H9 (cell line): Measurements from ENCODE around the gene TNPO3. TPM values are rescaled to one million over a fixed set of nuclear protein-coding genes. Genes with fewer than 3 reads are reported as not detected.

ENCODE experiments used
- DNase-seq: peaks from one replicate; pipeline ENCODE4 v3.0.0-alpha.2; 2017
- H2AFZ ChIP-seq: one replicate; pipeline ENCODE4 v1.6.1; 2013; ENCODE audit warnings: mild to moderate bottlenecking, low read length, control low read depth, moderate library complexity
- H2AK5ac ChIP-seq: 2 replicates; pipeline ENCODE4 v1.6.1; 2013; ENCODE audit warnings: low read length, control low read depth, mixed read lengths; ENCODE audit not compliant: insufficient read length
- H2BK120ac ChIP-seq: one replicate; pipeline ENCODE4 v1.6.1; 2013; ENCODE audit warnings: low read depth, mild to moderate bottlenecking, low read length, control low read depth, inconsistent platforms; ENCODE audit not compliant: poor library complexity, severe bottlenecking
- H2BK12ac ChIP-seq: 2 replicates; pipeline ENCODE4 v1.6.1; 2013; ENCODE audit warnings: low read length, control low read depth, mixed read lengths, low read depth; ENCODE audit not compliant: insufficient read length
- H2BK15ac ChIP-seq: 2 replicates; pipeline ENCODE4 v1.6.1; 2013; ENCODE audit warnings: low read depth, low read length, control low read depth
- H2BK20ac ChIP-seq: one replicate; pipeline ENCODE4 v1.6.1; 2013; ENCODE audit warnings: low read depth, mild to moderate bottlenecking, low read length, control low read depth, inconsistent platforms; ENCODE audit not compliant: poor library complexity, severe bottlenecking
- H2BK5ac ChIP-seq: 2 replicates; pipeline ENCODE4 v1.6.1; 2013; ENCODE audit warnings: low read length, control low read depth, mixed read lengths; ENCODE audit not compliant: insufficient read length
- H3K14ac ChIP-seq: 2 replicates; pipeline ENCODE4 v1.6.1; 2013; ENCODE audit warnings: low read length, control low read depth; ENCODE audit not compliant: insufficient read depth
- H3K18ac ChIP-seq: 2 replicates; pipeline ENCODE4 v1.6.1; 2013; ENCODE audit warnings: low read depth, mild to moderate bottlenecking, mixed read lengths, low read length, control low read depth; ENCODE audit not compliant: insufficient read length
- H3K23ac ChIP-seq: 2 replicates; pipeline ENCODE4 v1.6.1; 2013; ENCODE audit warnings: low read length, control low read depth, mixed read lengths, low read depth; ENCODE audit not compliant: insufficient read length
- H3K23me2 ChIP-seq: 2 replicates; pipeline ENCODE4 v1.6.1; 2013; ENCODE audit warnings: low read depth, mild to moderate bottlenecking, mixed read lengths, low read length, control low read depth; ENCODE audit not compliant: insufficient read length, poor library complexity, severe bottlenecking
- H3K27ac ChIP-seq: 2 replicates; pipeline ENCODE4 v1.5.1; 2013; ENCODE audit warnings: low read length, control low read depth, mixed read lengths, low read depth; ENCODE audit not compliant: insufficient read length
- H3K27me3 ChIP-seq: 2 replicates; pipeline ENCODE4 v1.6.1; 2013; ENCODE audit warnings: low read length, control low read depth, inconsistent platforms; ENCODE audit not compliant: insufficient read depth
- H3K4ac ChIP-seq: 2 replicates; pipeline ENCODE4 v1.6.1; 2013; ENCODE audit warnings: low read depth, mild to moderate bottlenecking, control low read depth, inconsistent platforms, low read length, moderate library complexity
- H3K4me1 ChIP-seq: 2 replicates; pipeline ENCODE4 v1.6.1; 2013; ENCODE audit warnings: low read length, control low read depth, inconsistent platforms; ENCODE audit not compliant: insufficient read depth
- H3K4me2 ChIP-seq: 2 replicates; pipeline ENCODE4 v1.6.1; 2013; ENCODE audit warnings: low read length, control low read depth, mixed read lengths; ENCODE audit not compliant: insufficient read length, insufficient read depth
- H3K56ac ChIP-seq: 2 replicates; pipeline ENCODE4 v1.6.1; 2013; ENCODE audit warnings: low read depth, mild to moderate bottlenecking, mixed read lengths, low read length, control low read depth; ENCODE audit not compliant: insufficient read length
- H3K79me1 ChIP-seq: 2 replicates; pipeline ENCODE4 v1.6.1; 2013; ENCODE audit warnings: low read depth, mild to moderate bottlenecking, moderate library complexity, low read length, control low read depth, inconsistent platforms; ENCODE audit not compliant: insufficient read depth, poor library complexity, severe bottlenecking
- H3K79me2 ChIP-seq: 2 replicates; pipeline ENCODE4 v1.6.1; 2013; ENCODE audit warnings: low read length, control low read depth, inconsistent platforms; ENCODE audit not compliant: insufficient read depth
- H3K9ac ChIP-seq: 2 replicates; pipeline ENCODE4 v1.6.1; 2013; ENCODE audit warnings: low read length, control low read depth, mixed read lengths; ENCODE audit not compliant: insufficient read length; ENCODE audit errors: extremely low read depth
- H3K9me3 ChIP-seq: one replicate; pipeline ENCODE4 v1.6.1; 2013; ENCODE audit warnings: low read depth, low read length, inconsistent platforms; ENCODE audit not compliant: control insufficient read depth
- H3T11ph ChIP-seq: one replicate; pipeline ENCODE4 v1.6.1; 2013; ENCODE audit warnings: mild to moderate bottlenecking, low read length, control low read depth, inconsistent platforms
- H4K20me1 ChIP-seq: one replicate; pipeline ENCODE4 v1.6.1; 2013; ENCODE audit not compliant: control insufficient read depth, insufficient read length, insufficient read depth
- H4K5ac ChIP-seq: 2 replicates; pipeline ENCODE4 v1.6.1; 2013; ENCODE audit warnings: low read depth, mild to moderate bottlenecking, mixed read lengths, low read length, control low read depth; ENCODE audit not compliant: insufficient read length
- H4K8ac ChIP-seq: replicated peaks from 2 replicates; pipeline ENCODE4 v1.6.1; 2013; ENCODE audit warnings: low read length, control low read depth, mixed read lengths, low read depth; ENCODE audit not compliant: insufficient read length
- H4K91ac ChIP-seq: 2 replicates; pipeline ENCODE4 v1.6.1; 2013; ENCODE audit warnings: low read depth, mild to moderate bottlenecking, moderate library complexity, mixed read lengths, low read length, control low read depth; ENCODE audit not compliant: insufficient read length
- H3K27ac Mint-ChIP-seq, 3 experiments: 2 replicates in 2 of 3; 3 replicates in 1 of 3; pipeline ENCODE4 v1.8.0; 2020 to 2021; ENCODE audit warnings: mixed read lengths in 3 of 3, mild to moderate bottlenecking in 1 of 3, moderate library complexity in 1 of 3
- H3K27me3 Mint-ChIP-seq: 2 replicates; pipeline ENCODE4 v1.8.0; 2021; ENCODE audit warnings: low read depth, mild to moderate bottlenecking, moderate library complexity, mixed read lengths
- H3K36me3 Mint-ChIP-seq, 3 experiments: 2 replicates in 2 of 3; 3 replicates in 1 of 3; pipeline ENCODE4 v1.8.0; 2020 to 2021; ENCODE audit warnings: low read depth in 3 of 3, mixed read lengths in 3 of 3; ENCODE audit not compliant: insufficient read depth in 1 of 3
- H3K4me1 Mint-ChIP-seq, 2 experiments: 2 replicates each; pipeline ENCODE4 v1.8.0; 2020; ENCODE audit warnings: mixed read lengths in 2 of 2
- H3K4me3 Mint-ChIP-seq, 2 experiments: 2 replicates in 1 of 2; 3 replicates in 1 of 2; pipeline ENCODE4 v1.8.0; 2020 to 2021; ENCODE audit warnings: mild to moderate bottlenecking in 2 of 2, mixed read lengths in 2 of 2, moderate library complexity in 1 of 2
- H3K9me3 Mint-ChIP-seq, 2 experiments: 2 replicates in 1 of 2; 3 replicates in 1 of 2; pipeline ENCODE4 v1.8.0; 2020; ENCODE audit warnings: mild to moderate bottlenecking in 2 of 2, mixed read lengths in 2 of 2, moderate library complexity in 1 of 2
- WGBS: extraction: QIAGEN DNeasy Blood & Tissue Kit; methylation state at CpG from one replicate; pipeline ENCODE4 v1.1.7; 2013; ENCODE audit warnings: missing lambda C conversion rate, low lambda C conversion rate, mixed read lengths; ENCODE audit not compliant: insufficient read length; ENCODE audit errors: extremely low coverage; 5-methylcytosine and 5-hydroxymethylcytosine counted together
- total RNA-seq: library from RNA; stranded (reverse); gene quantifications from 2 replicates; pipeline ENCODE4 v1.2.1, GENCODE V29; 2021
- TF ChIP-seq, protein P1 (sequence below): fragments of 200-600 bp; sonication (generic); conservative IDR thresholded peaks from 3 replicates; pipeline ENCODE4 v1.8.0; 2021; ENCODE audit warnings: antibody characterized with exemption, mild to moderate bottlenecking

The TNPO3 gene
- total RNA-seq, 1 experiment from 2014 or later: 90.1 TPM

DNA sequence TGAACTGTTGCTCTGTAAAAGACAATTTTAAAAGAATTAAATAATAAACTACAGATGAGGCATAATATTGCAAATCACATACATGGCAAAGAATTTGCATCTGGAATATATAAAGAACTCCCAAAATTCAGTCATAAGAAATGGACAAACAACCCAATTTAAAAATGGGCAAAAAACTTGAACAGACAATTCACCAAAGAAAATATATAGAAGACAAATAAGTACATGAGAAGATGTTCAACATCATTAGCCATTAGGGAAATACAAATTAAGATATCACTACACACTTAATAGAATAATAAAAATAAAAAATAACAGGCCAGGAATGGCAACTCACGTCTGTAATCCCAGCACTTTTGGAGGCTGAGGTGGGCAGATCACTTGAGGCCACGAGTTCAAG is 22.0 kb upstream of the TNPO3 start:
- H3K23me2 ChIP-seq: no peaks in the 10 kb centered on the region
- H3K79me2 ChIP-seq: no peaks in the 10 kb centered on the region
- Mint-ChIP-seq H3K9me3 (no peaks in the 10 kb centered on the region; a peak in 2 of 5 replicates), H3K4me3 (no peak overlapping the region), H3K36me3 (no peaks in the 10 kb centered on the region), H3K4me1 (no peaks in the 10 kb centered on the region), H3K27ac (no peak overlapping the region), H3K27me3 (peaks cover 3% of the 10 kb centered on the region; the same call in 1 of the 2 replicates)
- H3K56ac ChIP-seq: no peak overlapping the region
- TF ChIP-seq, protein P1, sequence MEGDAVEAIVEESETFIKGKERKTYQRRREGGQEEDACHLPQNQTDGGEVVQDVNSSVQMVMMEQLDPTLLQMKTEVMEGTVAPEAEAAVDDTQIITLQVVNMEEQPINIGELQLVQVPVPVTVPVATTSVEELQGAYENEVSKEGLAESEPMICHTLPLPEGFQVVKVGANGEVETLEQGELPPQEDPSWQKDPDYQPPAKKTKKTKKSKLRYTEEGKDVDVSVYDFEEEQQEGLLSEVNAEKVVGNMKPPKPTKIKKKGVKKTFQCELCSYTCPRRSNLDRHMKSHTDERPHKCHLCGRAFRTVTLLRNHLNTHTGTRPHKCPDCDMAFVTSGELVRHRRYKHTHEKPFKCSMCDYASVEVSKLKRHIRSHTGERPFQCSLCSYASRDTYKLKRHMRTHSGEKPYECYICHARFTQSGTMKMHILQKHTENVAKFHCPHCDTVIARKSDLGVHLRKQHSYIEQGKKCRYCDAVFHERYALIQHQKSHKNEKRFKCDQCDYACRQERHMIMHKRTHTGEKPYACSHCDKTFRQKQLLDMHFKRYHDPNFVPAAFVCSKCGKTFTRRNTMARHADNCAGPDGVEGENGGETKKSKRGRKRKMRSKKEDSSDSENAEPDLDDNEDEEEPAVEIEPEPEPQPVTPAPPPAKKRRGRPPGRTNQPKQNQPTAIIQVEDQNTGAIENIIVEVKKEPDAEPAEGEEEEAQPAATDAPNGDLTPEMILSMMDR: no peak
- H2BK12ac ChIP-seq: no peak overlapping the region
- no peak overlapping the region for H2BK20ac ChIP-seq
- H2AK5ac ChIP-seq: no peak overlapping the region
- H2BK15ac ChIP-seq: no peak overlapping the region
- no CpG with 5 or more reads among the region's 2 CpGs for WGBS
- no peak overlapping the region for H2BK5ac ChIP-seq
- no peak overlapping the region for H3T11ph ChIP-seq
- no peak overlapping the region for H3K18ac ChIP-seq
- no peak for DNase-seq
- no peak overlapping the region for H3K14ac ChIP-seq
- no peaks in the 10 kb centered on the region for H3K9me3 ChIP-seq
- H3K23ac ChIP-seq: no peak overlapping the region
- no peak overlapping the region for H4K91ac ChIP-seq
- H4K8ac ChIP-seq: no peak overlapping the region
- H3K4me2 ChIP-seq: no peak overlapping the region
- no peak overlapping the region for H4K5ac ChIP-seq
- H2AFZ ChIP-seq: no peak overlapping the region
- H3K27me3 ChIP-seq: no peaks in the 10 kb centered on the region
- no peaks in the 10 kb centered on the region for H4K20me1 ChIP-seq
- H2BK120ac ChIP-seq: no peak overlapping the region
- H3K4ac ChIP-seq: no peak overlapping the region
- no peaks in the 10 kb centered on the region for H3K79me1 ChIP-seq
- H3K9ac ChIP-seq: no peak overlapping the region
- no peak overlapping the region for H3K27ac ChIP-seq
- no peaks in the 10 kb centered on the region for H3K4me1 ChIP-seq
